H1 (cell line): Measurements from ENCODE around the gene MARS1. TPM values are rescaled to one million over a fixed set of nuclear protein-coding genes. Genes with fewer than 3 reads are reported as not detected.

ENCODE experiments used
- BRCA1 ChIP-seq: IDR thresholded peaks from 2 replicates; pipeline ENCODE4 v1.6.1; 2012; ENCODE audit warnings: low read depth, low read length, improper control_type of control experiment
- CREB1 ChIP-seq: IDR thresholded peaks from 2 replicates; pipeline ENCODE4 v1.6.1; 2012; ENCODE audit warnings: inconsistent platforms
- HDAC6 ChIP-seq: IDR thresholded peaks from one replicate; pipeline ENCODE4 v1.7.1; 2012; ENCODE audit warnings: low read depth, mild to moderate bottlenecking, inconsistent platforms, low read length, moderate library complexity
- JUND ChIP-seq: IDR thresholded peaks from 2 replicates; pipeline ENCODE4 v1.6.1; 2011; ENCODE audit warnings: mild to moderate bottlenecking, improper control_type of control experiment, low read length
- PHF8 ChIP-seq: fragments of 200-600 bp; sonication (generic); conservative IDR thresholded peaks from 2 replicates; pipeline ENCODE4 v1.7.1; 2012; ENCODE audit warnings: low read depth, mild to moderate bottlenecking, inconsistent platforms, low read length, moderate library complexity
- polyA plus RNA-seq, 7 experiments: library from polyadenylated mRNA; depleted of rRNA in 3 of 7; stranded (reverse) in 5 of 7; unstranded in 2 of 7; fragments of >200 nt in 5 of 7; fragments of 200-250 nt in 2 of 7; gene quantifications; 1 replicate in 5 of 7; 2 replicates in 1 of 7; 4 replicates in 1 of 7; pipeline versions ENCODE4 v1.2.1 to v1.2.3, GENCODE V29; 2011 to 2013; ENCODE audit warnings: missing spikeins in 2 of 7, mixed read lengths in 2 of 7
- total RNA-seq: library from RNA; stranded (reverse); fragmentation: NEBNext Ultra II Directional; extraction: Animal tissue kit (Norgen Biotek cat#: 25700); gene quantifications from 2 replicates; pipeline ENCODE4 v1.2.1, GENCODE V29; 2021

The MARS1 gene
- total and polyA plus RNA-seq, 2 of the 8 experiments (the other 6 are each of a cell fraction or from before 2014, with no cell fraction given) = 194 to 407 TPM

GRCh38 chr12:57475271-57476161 lies 12.4 kb upstream of the MARS1 start (continued):
- TF ChIP-seq BRCA1 (no peak), HDAC6 (no peak), CREB1 (no peak), JUND (no peak), PHF8 (no peak)
